Right kidney (tissue), 1 donor: ENCODE measurements around the gene SLC43A1.

ENCODE experiments used
- DNase-seq: peaks from one replicate; pipeline ENCODE4 v3.0.0-alpha.2; 2016

Gene SLC43A1

GRCh38 chr11:57479021-57479663, 36.4 kb downstream of the SLC43A1 start:
- no peak for DNase-seq

DNA sequence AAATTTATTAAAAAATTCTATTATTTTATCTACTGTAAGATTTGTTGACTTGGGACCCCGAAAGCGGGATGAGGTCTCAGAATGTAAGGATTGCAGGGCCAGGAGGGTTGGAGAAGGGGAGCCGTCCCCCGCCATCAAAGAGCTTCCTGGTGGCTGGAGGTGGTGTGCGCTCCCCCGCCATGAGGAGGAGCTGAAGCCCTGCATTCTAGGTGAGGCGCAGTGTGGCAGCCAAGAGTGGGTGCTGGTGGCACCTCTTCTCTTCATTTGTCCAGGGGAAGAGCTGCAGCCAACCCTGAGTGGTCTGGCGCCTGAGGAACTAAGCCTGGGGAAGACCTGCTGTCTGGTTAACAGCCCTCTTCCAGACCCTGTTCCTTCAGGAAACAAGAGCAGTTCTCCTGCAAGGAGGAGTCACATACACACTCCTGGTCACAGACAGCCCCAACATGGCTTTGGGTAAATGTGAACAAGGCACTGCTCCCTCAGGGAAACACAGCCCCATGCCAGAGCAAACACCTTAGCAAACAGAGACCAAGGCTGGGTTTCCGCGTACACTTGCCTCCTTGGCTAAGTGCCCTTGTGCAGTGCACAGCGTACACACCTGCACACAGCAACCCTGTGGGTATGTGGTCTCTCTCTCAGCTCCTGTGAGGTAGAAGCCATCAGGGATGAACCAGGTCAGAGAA, 37.9 kb downstream of the SLC43A1 start:
- no peak for DNase-seq

DNA sequence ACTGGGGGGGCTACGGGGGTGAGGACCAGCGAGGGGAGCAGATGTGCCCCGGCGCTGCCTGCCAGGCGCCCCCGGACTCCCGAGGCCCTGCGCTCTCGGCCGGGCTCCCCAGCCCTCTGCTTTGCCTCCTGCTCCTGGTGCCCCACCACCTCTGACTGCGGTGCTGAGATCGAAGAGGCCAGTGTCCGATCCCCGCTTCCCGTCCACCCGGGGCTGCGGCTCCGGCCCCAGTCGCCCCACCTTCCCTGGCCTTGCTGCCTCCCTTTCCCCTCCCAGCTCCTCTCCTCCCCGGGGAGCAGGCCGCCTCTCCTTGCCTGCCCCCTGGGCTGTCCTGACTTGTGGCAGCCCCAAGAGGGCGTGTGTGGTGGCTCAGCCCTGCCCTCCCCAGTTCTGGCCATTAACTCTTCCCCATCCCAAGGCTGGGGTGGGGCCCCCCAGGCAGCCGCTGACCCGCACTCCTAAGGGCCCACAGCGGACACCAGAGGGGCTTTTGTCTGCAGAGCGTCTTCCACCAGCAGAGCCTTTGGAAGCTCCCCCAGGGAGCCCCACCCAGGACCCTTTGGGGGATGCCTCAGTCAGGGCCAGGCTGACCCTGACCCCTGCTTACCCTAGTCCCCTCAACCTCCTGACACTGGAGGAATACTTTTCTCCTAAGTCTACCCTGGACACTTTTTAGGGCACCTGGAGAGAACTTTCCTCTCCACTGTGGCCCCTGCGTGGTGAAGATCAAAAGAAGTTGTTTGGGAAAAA, 38.6 kb downstream of the SLC43A1 start:
- peak; percentile 61 for DNase-seq

DNA sequence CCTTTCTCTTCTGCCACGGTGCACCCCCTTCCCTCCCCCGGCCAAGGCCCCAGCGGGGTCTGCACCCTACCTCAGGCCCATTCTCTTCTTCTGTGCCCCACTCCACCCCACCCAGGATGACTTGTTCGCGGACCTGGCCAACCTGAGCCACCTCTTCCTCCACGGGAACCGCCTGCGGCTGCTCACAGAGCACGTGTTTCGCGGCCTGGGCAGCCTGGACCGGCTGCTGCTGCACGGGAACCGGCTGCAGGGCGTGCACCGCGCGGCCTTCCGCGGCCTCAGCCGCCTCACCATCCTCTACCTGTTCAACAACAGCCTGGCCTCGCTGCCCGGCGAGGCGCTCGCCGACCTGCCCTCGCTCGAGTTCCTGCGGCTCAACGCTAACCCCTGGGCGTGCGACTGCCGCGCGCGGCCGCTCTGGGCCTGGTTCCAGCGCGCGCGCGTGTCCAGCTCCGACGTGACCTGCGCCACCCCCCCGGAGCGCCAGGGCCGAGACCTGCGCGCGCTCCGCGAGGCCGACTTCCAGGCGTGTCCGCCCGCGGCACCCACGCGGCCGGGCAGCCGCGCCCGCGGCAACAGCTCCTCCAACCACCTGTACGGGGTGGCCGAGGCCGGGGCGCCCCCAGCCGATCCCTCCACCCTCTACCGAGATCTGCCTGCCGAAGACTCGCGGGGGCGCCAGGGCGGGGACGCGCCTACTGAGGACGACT, 39.3 kb downstream of the SLC43A1 start:
- DNase-seq: peak; percentile 67

DNA sequence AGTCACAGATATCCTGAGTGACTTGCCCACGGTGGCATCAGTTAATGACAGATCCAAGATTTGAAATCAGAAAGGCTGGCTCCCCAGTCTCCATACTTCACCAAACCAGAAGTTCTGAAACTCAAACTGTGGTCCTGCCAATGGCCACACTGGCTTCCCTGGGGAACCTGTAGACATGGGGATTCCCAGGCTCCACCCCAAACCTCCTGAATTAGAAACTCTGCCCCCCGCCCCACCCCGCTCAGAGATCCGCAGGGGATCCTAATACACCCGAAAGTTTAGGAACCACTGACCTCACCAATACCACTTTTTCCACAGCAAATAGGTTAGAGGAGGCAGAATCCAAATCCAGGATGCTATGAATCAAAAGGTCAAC, 39.8 kb downstream of the SLC43A1 start:
- no peak for DNase-seq

DNA sequence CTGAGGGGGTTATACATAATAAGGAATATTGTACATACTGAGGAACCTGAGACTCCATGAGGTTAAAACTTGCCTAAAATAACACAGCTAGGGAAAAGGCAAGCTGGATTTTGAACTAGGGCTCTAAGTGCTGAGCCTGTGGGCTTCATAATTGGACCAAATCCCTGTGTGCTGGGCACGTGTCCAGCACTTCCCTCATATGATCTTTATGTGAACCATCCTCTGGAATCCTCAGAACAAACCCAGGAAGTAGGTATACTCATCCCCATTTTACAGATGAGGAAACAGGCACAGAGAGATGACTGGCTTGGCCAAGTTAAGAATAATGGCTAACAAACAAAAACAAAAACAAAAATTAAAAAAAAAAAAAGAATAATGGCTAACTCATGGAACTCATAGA, 40.3 kb downstream of the SLC43A1 start:
- no peak for DNase-seq

GRCh38 chr11:57474803-57475115, 40.7 kb downstream of the SLC43A1 start:
- DNase-seq: no peak

DNA sequence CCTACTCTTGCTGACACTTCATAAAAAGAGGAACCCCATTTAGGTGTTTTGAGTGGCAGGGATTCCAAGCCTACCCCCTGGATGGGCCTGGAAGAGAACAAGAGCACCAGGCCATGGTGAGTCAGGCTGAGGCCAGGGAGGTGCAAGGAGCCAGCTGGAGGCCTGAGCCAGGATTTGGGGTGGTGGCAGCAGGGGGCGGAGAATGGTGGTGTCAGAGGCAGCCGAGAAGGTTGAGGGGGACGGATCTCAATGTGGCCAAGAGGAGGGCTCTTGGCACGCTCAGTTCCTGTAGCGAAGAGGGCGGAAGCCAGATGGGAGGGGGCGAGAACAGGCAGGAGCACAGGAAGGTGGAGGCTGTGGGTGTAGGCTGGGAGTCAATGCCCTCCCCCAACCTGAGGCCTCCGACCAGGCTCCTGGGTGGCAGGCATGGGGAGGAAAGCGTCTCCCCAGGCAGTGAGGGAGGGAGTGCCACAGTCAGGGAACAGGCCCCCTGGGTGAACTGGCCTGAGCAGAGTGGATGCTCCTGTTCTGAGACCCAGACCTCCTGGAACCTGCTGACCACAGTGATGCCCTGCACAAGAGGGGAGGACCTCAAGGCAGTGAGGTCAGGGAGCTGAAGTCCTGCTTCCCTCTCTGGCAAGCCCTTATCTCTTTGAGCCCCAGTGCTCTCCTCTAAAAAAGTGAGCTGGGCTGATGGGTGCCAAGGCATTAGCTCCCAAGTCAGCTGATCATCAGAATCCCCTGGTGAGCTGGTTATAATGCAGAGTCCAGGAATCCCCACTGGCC, 41.3 kb downstream of the SLC43A1 start:
- DNase-seq: no peak

DNA sequence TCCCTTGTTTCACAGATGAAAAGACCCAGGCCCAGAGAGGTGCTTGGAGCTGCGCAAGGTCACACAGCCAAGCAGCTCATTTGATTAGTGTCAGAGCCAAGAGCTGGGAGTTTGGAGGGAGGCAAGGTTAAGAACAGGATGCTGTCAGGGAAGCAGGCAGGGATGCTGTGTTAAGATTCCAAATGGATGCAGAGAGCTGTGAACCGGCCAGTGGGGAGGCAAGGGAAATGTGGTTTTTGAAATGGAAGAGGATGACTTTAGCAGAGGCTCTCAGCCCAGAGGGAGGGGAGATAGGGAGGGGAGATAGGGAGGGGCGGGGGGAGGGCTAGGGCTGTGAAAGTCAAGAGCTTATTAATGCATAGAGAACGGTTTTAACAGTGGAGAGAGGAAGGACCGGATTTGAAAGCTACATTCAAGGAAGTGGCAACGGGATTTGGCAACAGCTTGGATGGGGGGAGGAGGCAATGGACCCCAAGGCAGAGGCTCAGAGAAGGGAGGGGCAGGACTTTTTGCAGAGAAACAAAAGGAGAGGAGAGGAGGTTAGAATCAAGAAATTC, 42.1 kb downstream of the SLC43A1 start:
- no peak for DNase-seq

DNA sequence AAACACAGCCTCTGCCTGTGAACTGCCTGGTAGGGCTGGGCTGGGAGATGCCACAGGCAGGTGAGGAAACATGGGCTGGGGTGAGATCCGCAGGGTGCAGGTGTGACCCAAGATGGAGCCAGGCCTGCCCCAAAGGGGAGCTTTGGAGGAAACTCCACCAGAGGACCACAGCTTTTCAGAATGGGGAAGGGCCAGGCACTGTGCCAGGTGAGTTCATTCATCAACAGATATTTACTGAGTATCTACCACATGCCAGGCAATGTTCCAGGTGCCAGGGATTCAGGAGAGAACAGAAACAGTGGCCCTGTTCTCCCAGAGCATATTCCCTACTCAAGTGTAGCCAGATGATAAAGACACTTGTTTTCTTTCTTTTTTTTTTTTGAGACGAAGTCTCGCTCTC, 44.0 kb downstream of the SLC43A1 start:
- no peak for DNase-seq

GRCh38 chr11:57469268-57469667, 46.2 kb downstream of the SLC43A1 start:
- no peak for DNase-seq

- DNase-seq: no peak
Observed at GRCh38 chr11:57468276-57468675, 47.2 kb downstream of the SLC43A1 start.

DNA sequence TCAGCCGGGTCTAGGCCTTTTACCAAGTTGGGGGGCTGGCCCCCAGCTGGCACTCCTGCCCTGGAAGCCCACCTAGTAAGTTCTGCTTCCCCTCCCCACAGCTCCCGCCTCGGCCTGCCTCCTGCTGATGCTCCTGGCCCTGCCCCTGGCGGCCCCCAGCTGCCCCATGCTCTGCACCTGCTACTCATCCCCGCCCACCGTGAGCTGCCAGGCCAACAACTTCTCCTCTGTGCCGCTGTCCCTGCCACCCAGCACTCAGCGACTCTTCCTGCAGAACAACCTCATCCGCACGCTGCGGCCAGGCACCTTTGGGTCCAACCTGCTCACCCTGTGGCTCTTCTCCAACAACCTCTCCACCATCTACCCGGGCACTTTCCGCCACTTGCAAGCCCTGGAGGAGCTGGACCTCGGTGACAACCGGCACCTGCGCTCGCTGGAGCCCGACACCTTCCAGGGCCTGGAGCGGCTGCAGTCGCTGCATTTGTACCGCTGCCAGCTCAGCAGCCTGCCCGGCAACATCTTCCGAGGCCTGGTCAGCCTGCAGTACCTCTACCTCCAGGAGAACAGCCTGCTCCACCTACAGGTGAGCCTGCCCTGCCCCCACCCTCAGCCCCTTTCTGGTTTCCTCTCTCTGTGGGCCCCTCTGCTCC, 47.9 kb downstream of the SLC43A1 start:
- DNase-seq: no peak

DNA sequence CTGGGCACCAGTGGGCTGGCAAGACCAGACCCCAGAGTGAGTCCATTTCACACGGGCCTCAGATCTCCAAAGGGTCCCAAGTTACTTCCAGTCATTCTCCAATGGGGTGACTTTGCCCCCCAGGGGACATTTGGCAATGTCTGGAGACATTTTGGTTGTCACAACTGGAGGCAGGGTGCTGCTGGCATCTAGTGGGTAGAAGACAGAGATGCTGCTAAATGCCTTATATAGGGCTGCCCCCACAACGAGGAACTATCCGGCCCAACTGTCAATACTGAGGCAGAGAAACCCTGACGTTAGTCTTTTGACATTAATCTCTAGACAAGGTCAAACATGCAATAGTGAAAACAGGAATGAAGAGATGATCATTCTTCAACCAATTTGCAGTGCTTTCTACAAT, 48.8 kb downstream of the SLC43A1 start:
- DNase-seq: no peak

GRCh38 chr11:57464539-57465181, 50.8 kb downstream of the SLC43A1 start:
- no peak for DNase-seq

GRCh38 chr11:57463671-57464538, 51.6 kb downstream of the SLC43A1 start:
- DNase-seq: peak; percentile 12

- no peak for DNase-seq
Observed at GRCh38 chr11:57462597-57462996, 52.9 kb downstream of the SLC43A1 start.

- DNase-seq: no peak
Observed at GRCh38 chr11:57461841-57462489, 53.5 kb downstream of the SLC43A1 start.
